Omental fat pad (tissue), 4 donors: ENCODE results near the gene BCLAF3. TPM values are rescaled to one million over a fixed set of nuclear protein-coding genes. Genes with fewer than 3 reads are reported as not detected.

Experiments used
- ATAC-seq: fragments of 150-250 bp; one replicate; pipeline ENCODE4 v1.9.1; 2016; ENCODE audit warnings: mild to moderate bottlenecking, moderate library complexity; ENCODE audit not compliant: low FRiP score
- DNase-seq: peaks from one replicate; pipeline ENCODE4 v3.0.0-alpha.2; 2019; ENCODE audit warnings: low spot score
- total RNA-seq, 4 donors: library from RNA; depleted of rRNA; stranded (reverse); fragments of >200 nt; gene quantifications; one replicate each; pipeline ENCODE4 v1.1.0, GENCODE V29; 2016
- TF ChIP-seq, protein P1 (sequence below), 3 donors: fragments of 450-650 bp; IDR thresholded peaks; one replicate each; pipeline ENCODE4 v1.5.1; 2016 to 2017; ENCODE audit warnings: antibody characterized with exemption in 3 of 3, mild to moderate bottlenecking in 3 of 3, moderate library complexity in 2 of 3

The BCLAF3 gene
- total RNA-seq, 4 donors from 2014 or later, result 5.4 to 19.5 (median 6.0) TPM

DNA sequence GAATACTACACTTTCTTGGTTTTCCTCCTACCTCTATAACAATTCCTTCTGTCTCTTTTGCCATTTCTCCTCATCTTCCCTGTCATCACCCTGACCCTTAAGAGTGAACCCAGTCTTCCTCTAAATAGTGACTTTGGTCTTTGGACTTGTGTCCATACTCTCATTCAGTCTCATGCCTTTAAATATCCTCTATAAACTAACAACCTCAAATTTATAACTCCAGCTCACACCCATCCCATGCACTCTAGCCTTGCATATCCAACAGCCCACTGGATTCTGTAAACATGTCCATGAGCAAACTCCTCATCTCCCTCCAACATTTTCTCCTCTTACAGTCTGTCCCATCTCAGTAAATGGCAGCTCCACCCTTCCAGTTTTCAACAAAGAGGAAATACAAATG is 15.0 kb downstream of the BCLAF3 start:
- DNase-seq (no peak), ATAC-seq (no peak)
- TF ChIP-seq, protein P1, sequence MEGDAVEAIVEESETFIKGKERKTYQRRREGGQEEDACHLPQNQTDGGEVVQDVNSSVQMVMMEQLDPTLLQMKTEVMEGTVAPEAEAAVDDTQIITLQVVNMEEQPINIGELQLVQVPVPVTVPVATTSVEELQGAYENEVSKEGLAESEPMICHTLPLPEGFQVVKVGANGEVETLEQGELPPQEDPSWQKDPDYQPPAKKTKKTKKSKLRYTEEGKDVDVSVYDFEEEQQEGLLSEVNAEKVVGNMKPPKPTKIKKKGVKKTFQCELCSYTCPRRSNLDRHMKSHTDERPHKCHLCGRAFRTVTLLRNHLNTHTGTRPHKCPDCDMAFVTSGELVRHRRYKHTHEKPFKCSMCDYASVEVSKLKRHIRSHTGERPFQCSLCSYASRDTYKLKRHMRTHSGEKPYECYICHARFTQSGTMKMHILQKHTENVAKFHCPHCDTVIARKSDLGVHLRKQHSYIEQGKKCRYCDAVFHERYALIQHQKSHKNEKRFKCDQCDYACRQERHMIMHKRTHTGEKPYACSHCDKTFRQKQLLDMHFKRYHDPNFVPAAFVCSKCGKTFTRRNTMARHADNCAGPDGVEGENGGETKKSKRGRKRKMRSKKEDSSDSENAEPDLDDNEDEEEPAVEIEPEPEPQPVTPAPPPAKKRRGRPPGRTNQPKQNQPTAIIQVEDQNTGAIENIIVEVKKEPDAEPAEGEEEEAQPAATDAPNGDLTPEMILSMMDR (IDR thresholded peaks at IDR 0.05), result no peak

DNA sequence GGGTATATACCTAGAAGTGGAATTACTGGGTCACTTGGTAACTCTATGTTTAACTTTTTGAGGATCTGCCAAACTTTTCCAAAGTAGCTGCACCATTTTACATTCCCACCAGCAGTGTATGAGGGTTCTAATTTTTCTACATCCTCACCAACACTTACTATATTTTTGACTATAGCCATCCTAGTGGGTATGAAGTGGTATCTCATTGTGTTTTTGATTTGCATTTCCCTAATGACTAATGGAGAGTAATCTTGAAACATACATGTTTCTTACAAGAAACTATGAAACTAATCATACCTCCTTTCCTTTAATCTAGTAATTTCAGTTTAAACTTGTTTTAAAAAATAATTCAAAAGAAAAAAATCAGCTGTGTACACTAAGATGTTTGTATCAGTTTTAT is 17.9 kb downstream of the BCLAF3 start:
- TF ChIP-seq, protein P1 (IDR thresholded peaks at IDR 0.05), result no peak
- DNase-seq (no peak), ATAC-seq (no peak)

DNA sequence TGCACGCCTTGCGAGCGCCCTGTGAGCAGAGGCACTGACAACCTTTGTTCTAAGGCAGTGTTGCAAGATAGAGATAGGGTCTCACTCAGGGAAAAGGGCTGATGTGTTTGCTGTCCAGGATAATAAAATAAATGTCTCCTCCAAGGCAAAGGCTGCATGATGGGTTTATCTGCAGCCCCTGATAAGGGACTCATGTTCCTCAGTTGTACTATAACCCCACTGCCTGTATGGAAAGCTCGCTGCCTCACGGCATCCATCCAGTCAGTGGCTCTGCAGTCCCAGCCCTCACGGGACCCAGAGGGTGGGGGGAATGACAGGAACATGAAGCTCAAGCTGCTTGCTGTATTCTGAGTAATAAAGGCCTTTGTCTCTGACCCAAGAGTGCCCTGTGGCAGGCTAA is 22.6 kb downstream of the BCLAF3 start:
- ATAC-seq, result no peak
- TF ChIP-seq, protein P1 (IDR thresholded peaks at IDR 0.05), result no peak
- no peak for DNase-seq

DNA sequence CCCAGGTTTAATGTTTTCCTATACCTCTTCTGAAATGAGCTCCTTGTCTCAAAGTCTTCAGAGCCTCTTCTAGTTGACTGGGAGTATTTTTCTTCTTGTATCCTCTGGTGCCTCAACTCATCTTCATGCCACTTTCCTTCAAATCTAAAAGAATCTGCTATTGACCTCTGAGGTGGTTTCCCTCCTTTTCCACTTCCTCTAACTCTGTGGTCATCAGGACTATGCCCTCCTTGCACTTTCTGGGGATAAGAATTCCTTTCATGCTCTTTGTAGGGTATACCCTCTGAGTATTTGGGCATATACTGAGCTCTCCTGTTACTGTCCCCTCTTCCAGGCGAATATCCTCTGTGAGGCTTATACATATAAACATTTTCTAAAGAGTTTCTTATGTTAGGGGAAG is 24.8 kb downstream of the BCLAF3 start:
- TF ChIP-seq, protein P1 (IDR thresholded peaks at IDR 0.05), result no peak
- DNase-seq (no peak), ATAC-seq (no peak)

DNA sequence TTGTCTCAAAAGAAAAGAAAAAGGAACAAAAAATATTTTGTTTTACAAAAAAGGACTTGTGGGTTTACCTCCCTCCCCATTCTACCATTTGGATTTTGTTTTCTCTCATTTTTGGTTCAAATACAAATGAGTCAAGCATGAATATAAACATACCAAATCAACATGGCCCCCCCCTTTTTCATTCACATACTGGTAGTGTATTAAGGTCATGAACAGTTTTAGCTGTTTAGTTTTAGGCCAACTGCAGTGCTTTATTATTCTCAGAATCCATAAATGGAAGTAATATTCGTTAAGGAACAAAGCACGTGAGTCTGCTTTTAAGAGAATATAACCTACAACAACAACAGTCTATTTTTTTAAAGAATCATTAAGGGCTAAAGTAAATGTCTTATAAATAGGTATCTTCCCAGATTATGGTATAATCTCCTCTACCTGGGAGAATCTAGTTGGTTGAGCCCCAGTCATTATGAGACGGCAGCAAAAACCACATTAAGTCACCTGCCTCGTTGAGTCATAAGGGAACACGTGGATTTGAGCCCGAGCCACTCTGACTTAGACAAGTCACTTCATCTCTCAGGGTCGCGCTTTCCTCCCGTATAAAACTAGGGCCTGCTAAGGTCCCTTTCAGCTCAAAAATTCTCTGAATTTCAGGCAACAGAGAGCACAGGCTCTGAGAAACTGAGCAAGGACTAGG is 26.7 kb downstream of the BCLAF3 start:
- ATAC-seq, result no peak
- no peak for DNase-seq
- TF ChIP-seq, protein P1 (IDR thresholded peaks at IDR 0.05), result no peak

DNA sequence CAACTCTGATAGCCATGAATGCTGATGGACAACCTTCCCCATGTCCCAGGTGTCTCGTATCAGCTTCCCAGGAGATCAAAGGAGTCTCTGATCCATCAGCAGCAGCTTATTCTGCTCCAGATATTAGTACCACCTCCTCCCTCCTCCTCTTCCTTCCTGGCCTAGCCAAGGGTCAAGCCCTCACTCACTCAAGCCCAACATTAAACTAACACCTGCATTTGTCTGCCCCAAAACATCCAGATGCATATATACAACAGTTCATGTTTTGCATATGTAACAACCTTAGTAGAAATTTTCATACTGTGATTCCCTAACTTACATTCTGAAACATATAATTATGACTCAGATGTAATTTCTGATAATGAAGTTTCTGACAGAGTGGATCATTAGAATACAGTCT is 29.9 kb downstream of the BCLAF3 start:
- TF ChIP-seq, protein P1 (IDR thresholded peaks at IDR 0.05), result no peak
- no peak for DNase-seq
- no peak for ATAC-seq
